Measurements from ENCODE around the gene MSH2.

MSH2 gene

DNA sequence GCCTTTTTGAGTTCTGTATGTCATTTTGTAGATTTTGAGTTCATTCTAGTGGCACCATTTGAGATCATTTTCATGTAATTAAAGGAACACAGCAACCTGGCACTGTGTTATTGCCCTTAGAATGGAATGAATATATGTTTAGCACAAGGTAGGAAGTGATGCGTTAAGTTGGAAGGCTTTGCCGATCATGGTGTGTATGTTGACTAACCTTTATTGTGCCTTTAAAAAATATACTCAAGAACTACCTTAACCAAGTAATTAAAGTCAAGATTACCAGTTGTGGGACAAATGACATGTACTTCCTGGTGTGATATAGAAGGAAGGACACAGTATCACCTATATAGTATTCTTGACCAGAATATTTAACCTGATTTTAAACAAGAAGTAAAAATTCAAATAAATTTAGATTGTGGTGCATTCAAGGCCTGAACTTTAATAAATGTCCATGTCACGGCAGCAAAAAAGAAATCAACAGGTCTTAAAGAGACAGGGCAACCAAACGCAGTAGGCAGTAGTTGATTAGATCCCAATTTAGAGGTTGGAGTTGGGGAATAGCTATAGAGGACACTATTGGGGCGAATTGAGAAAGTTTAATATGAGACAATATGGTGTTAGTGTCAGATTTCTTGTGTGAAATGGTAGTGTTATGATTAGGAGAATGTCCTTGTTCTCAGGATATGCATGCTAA lies 68.6 kb downstream of the MSH2 start:
- TF ChIP-seq, protein P1, sequence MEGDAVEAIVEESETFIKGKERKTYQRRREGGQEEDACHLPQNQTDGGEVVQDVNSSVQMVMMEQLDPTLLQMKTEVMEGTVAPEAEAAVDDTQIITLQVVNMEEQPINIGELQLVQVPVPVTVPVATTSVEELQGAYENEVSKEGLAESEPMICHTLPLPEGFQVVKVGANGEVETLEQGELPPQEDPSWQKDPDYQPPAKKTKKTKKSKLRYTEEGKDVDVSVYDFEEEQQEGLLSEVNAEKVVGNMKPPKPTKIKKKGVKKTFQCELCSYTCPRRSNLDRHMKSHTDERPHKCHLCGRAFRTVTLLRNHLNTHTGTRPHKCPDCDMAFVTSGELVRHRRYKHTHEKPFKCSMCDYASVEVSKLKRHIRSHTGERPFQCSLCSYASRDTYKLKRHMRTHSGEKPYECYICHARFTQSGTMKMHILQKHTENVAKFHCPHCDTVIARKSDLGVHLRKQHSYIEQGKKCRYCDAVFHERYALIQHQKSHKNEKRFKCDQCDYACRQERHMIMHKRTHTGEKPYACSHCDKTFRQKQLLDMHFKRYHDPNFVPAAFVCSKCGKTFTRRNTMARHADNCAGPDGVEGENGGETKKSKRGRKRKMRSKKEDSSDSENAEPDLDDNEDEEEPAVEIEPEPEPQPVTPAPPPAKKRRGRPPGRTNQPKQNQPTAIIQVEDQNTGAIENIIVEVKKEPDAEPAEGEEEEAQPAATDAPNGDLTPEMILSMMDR (IDR thresholded peaks at IDR 0.05; ENCODE audit: low read depth, low read length): no peak
- in situ Hi-C loops (cut with HindIII; ENCODE audit: low sequenced_read_pairs): no loop called here

DNA sequence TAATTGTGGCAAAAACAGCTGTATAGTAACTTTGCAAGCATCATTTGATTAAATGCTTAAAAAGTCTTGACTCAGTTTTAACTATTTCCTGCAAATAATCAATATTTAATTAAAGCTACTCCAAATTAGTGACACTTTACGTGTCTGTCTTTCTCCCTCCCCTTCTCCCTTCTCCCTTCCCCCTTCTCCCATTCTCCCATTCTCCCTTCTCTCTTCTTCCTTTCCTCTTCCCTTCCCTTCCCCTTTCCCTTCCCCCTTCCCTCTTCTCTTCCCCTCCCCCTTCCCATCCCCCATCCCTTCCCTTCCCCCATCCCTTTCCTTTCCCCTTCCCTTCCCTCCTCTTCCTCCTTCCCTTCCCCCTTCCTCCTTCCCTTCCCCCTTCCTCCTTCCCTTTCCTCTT lies 76.9 kb downstream of the MSH2 start:
- DNase-seq (ENCODE audit: low read depth, low spot score): no peak
- in situ Hi-C loops (cut with HindIII; ENCODE audit: low sequenced_read_pairs): no loop called here
- TF ChIP-seq, protein P1 (IDR thresholded peaks at IDR 0.05; ENCODE audit: low read depth, low read length): no peak

More for the DNA sequence above, 68.6 kb downstream of the MSH2 start:
- no peak overlapping the region for H3K4me3 ChIP-seq (ENCODE audit: low read depth, low read length)
- no peak for DNase-seq (ENCODE audit: low read depth, low spot score)

DNA sequence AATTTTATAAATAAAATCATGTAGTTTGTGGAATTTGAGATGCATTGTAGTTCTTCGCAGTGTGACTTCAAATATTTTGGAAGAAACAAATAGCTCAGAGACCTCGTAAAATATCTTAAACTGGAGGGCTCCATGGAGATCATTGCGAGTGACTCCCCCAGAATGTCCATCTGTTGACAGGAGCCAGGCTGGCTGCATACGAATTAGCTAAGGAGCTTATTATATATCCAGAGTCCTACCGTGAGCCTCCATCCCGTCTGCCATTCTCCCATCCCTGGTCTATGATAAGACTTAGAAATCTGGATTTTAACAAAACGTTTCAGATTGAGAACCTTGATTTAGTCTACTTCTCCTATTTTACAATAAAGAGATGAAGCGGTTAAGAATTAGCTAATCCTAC lies 80.2 kb downstream of the MSH2 start:
- in situ Hi-C loops (cut with HindIII; ENCODE audit: low sequenced_read_pairs): no loop called here

More for the DNA sequence above, 76.9 kb downstream of the MSH2 start:
- no peak overlapping the region for H3K4me3 ChIP-seq (ENCODE audit: low read depth, low read length)

DNA sequence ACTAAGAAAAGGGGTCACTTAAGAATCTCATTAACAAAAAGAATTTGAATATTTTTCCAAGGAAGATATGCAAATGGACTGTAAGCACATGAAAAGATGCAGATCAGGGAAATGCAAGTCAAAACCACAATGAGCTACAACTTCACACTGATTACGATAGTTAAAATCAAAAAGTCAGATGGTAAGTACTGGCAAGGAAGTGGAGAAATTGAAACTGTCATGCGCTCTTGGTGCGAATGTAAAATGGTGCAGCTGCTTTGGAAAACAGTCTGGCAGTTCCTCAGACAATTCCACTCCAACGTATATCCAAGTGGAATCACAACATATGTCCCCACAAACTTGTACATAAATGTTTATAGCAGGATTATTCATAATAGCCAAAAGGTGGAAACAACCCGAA lies 81.4 kb downstream of the MSH2 start:
- in situ Hi-C loops (cut with HindIII; ENCODE audit: low sequenced_read_pairs): no loop called here
- TF ChIP-seq, protein P1 (IDR thresholded peaks at IDR 0.05; ENCODE audit: low read depth, low read length): no peak
- no peak overlapping the region for H3K4me3 ChIP-seq (ENCODE audit: low read depth, low read length)
- DNase-seq (ENCODE audit: low read depth, low spot score): no peak

More for the DNA sequence above, 80.2 kb downstream of the MSH2 start:
- no peak for DNase-seq (ENCODE audit: low read depth, low spot score)
- no peak overlapping the region for H3K4me3 ChIP-seq (ENCODE audit: low read depth, low read length)
- TF ChIP-seq, protein P1 (IDR thresholded peaks at IDR 0.05; ENCODE audit: low read depth, low read length): no peak

DNA sequence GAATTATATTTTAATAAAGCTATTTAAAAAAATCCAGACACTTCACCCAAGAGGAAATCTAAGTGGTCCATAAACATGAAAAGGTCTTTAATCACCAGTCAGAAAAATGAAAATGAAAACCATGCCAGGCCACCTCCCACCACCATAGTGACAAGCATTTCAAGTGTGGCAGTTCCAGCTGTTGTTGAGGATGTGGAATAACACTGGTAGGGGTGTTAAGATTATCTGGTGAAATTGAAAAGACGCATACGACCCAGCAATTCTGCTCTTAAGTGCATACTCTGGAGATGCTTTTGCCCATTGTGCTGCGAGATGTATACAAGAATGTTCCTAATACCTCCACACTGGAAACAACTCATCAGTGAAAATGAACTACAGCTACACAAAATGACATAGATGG lies 82.2 kb downstream of the MSH2 start:
- DNase-seq (ENCODE audit: low read depth, low spot score): no peak
- TF ChIP-seq, protein P1 (IDR thresholded peaks at IDR 0.05; ENCODE audit: low read depth, low read length): no peak

DNA sequence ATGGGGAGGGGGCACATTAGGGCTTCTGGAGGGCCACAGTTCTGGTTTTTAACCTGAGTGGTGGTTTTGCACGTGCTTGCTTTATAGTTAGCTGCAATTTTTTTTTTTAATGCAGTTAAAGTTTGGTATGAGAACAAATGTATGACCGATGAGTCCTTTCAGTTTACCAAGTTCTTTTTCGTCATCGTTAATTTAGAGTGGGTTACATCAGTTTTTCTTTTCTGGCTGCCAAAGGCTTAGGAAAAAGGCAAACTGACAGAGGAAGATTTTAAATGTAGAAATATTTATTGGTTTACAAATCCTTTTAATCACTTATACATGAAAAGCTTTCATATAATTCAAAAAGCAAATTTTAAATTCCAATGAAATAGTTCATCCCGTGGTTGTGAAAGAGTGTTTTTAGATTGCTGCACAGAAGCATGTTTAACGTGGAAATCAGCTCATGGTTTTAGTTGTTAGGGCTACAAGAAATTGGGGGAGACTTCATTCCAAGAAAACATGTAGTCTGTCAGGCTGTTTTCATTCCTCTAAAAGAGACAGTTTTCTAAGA lies 82.9 kb downstream of the MSH2 start:
- no peak overlapping the region for H3K4me3 ChIP-seq (ENCODE audit: low read depth, low read length)
- TF ChIP-seq, protein P1 (IDR thresholded peaks at IDR 0.05; ENCODE audit: low read depth, low read length): no peak
- in situ Hi-C loops (cut with HindIII; ENCODE audit: low sequenced_read_pairs): no loop called here
- DNase-seq (ENCODE audit: low read depth, low spot score): no peak

More for the DNA sequence above, 82.2 kb downstream of the MSH2 start:
- H3K4me3 ChIP-seq (ENCODE audit: low read depth, low read length): no peak overlapping the region
- in situ Hi-C loops (cut with HindIII; ENCODE audit: low sequenced_read_pairs): no loop called here
